OCI-LY3 (cell line): ENCODE results near the gene MBD2.

Experiments
- CTCF ChIP-seq: fragments of 200-600, 300-600 bp; sonication (generic); IDR thresholded peaks from 2 replicates; pipeline ENCODE4 v1.5.1; 2014; ENCODE audit warnings: antibody characterized with exemption, low read length, low read depth
- EZH2phosphoT487 ChIP-seq: fragments of 200-600 bp; shearing (Covaris generic); IDR thresholded peaks from 2 replicates; pipeline ENCODE4 v1.6.1; 2018; ENCODE audit warnings: antibody characterized with exemption, mixed run types, low read depth

GRCh38 chr18:54222922-54223567 is 1.4 kb downstream of the MBD2 start:
- peak; percentile 95 for TF ChIP-seq CTCF
- TF ChIP-seq EZH2phosphoT487 = no peak
